ENCODE data around the gene HSF5. TPM values are rescaled to one million over a fixed set of nuclear protein-coding genes. Genes with fewer than 3 reads are reported as not detected.

Gene HSF5
- total and polyA plus RNA-seq, 2 of the 13 experiments (the other 11 are each of a cell fraction or from before 2014, with no cell fraction given), result not detected

- TF ChIP-seq REST (IDR thresholded peaks at IDR 0.05; ENCODE audit: borderline replicate concordance in 1 of 2, low read depth in 1 of 2, low read length in 2 of 2) (peak in 1 of 2 experiments; percentile 80; a peak in 1 of 4 replicates), ZNF615 (CRISPR knock-in tag; IDR thresholded peaks at IDR 0.05; ENCODE audit: borderline replicate concordance) (no peak; the same call in 1 of the 2 replicates), ZNF740 (CRISPR knock-in tag; IDR thresholded peaks at IDR 0.05) (peak; percentile 75; the same call in 1 of the 2 replicates), RBAK (CRISPR knock-in tag; IDR thresholded peaks at IDR 0.05) (no peak), GZF1 (CRISPR knock-in tag; IDR thresholded peaks at IDR 0.05) (0 out of 2 replicates have a peak, but pooled peaks have one; percentile 27), KLF13 (CRISPR knock-in tag; IDR thresholded peaks at IDR 0.05) (no peak), EP300 (IDR thresholded peaks at IDR 0.05; ENCODE audit: low read depth in 2 of 2, low read length in 2 of 2) (peak in 1 of 2 experiments; percentile 96; a peak in 3 of 4 replicates), EP300 (CRISPR knock-in tag; IDR thresholded peaks at IDR 0.05; ENCODE audit: borderline replicate concordance) (peak; percentile 76; the same call in 1 of the 2 replicates), MXD4 (CRISPR knock-in tag; IDR thresholded peaks at IDR 0.05) (no peak), HMGXB4 (CRISPR knock-in tag; IDR thresholded peaks at IDR 0.05; ENCODE audit: borderline replicate concordance in 1 of 2, low read depth in 1 of 2) (peak in 1 of 2 experiments; percentile 37; a peak in 1 of 4 replicates), FOXA3 (CRISPR knock-in tag; IDR thresholded peaks at IDR 0.05) (peak; percentile 86), IRF1 (CRISPR knock-in tag; IDR thresholded peaks at IDR 0.05; ENCODE audit: low read depth) (no peak), ZNF879 (CRISPR knock-in tag; IDR thresholded peaks at IDR 0.05) (no peak), ERF (CRISPR knock-in tag; IDR thresholded peaks at IDR 0.05) (peak; percentile 99), AGO1 (IDR thresholded peaks at IDR 0.05; ENCODE audit: low read depth, low read length, poor library complexity, severe bottlenecking) (no peak), RNF219 (CRISPR knock-in tag; IDR thresholded peaks at IDR 0.05) (peak; percentile 71; the same call in 1 of the 2 replicates)
These were observed 106.8 kb downstream of the HSF5 start (continued) for GRCh38 chr17:58381124-58382035.

All from HepG2 (cell line).